ENCODE measurements around the gene WDR26.

- TF ChIP-seq, protein P1, sequence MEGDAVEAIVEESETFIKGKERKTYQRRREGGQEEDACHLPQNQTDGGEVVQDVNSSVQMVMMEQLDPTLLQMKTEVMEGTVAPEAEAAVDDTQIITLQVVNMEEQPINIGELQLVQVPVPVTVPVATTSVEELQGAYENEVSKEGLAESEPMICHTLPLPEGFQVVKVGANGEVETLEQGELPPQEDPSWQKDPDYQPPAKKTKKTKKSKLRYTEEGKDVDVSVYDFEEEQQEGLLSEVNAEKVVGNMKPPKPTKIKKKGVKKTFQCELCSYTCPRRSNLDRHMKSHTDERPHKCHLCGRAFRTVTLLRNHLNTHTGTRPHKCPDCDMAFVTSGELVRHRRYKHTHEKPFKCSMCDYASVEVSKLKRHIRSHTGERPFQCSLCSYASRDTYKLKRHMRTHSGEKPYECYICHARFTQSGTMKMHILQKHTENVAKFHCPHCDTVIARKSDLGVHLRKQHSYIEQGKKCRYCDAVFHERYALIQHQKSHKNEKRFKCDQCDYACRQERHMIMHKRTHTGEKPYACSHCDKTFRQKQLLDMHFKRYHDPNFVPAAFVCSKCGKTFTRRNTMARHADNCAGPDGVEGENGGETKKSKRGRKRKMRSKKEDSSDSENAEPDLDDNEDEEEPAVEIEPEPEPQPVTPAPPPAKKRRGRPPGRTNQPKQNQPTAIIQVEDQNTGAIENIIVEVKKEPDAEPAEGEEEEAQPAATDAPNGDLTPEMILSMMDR (IDR thresholded peaks at IDR 0.05; ENCODE audit: insufficient read depth, low read depth, low read length), result no peak
- TF ChIP-seq EZH2 (IDR thresholded peaks at IDR 0.05; ENCODE audit: insufficient read depth, low read length), result no peak
Observed at GRCh38 chr1:224458996-224459395, 24.4 kb upstream of the WDR26 start.
